GM12878 (cell line): Measurements from ENCODE around the gene C9orf50. TPM values are rescaled to one million over a fixed set of nuclear protein-coding genes. Genes with fewer than 3 reads are reported as not detected.

Experiments used
- ATAC-seq: fragments of 200-7000 bp; cut with Tn5 transposase; 3 replicates; pipeline ENCODE4 v1.9.1; 2020; ENCODE audit warnings: mild to moderate bottlenecking, moderate library complexity
- BruUV-seq: library from RNA; stranded (reverse); fragments of 400-500 nt; replicated peaks from 2 replicates; lab custom pipeline; 2021; lab: Mats Ljungman, UMichigan
- CTCF ChIA-PET: fragments of 300-600 bp; sonication (Branson Sonifier 250); formaldehyde crosslinking; extraction: SDS; loops from one replicate; lab custom pipeline; 2021; ENCODE audit warnings: inconsistent platforms; lab: Yijun Ruan, JAX
- POLR2A ChIA-PET: fragments of 350-600 bp; formaldehyde crosslinking; extraction: SDS; loops from one replicate; lab custom pipeline; 2021; ENCODE audit warnings: inconsistent platforms; lab: Charles Lee
- RAD21 ChIA-PET: fragments of 300-600 bp; sonication (Branson Sonifier 250); formaldehyde crosslinking; loops from one replicate; lab custom pipeline; 2023; ENCODE audit warnings: antibody characterized with exemption; ENCODE audit not compliant: unreplicated experiment; lab: Charles Lee
- SMC1A ChIA-PET: fragments of 300-600 bp; sonication (Branson Sonifier 250); formaldehyde crosslinking; loops from one replicate; lab custom pipeline; 2023; ENCODE audit not compliant: unreplicated experiment, uncharacterized antibody; lab: Charles Lee
- DNase-seq: peaks from one replicate; pipeline ENCODE4 v3.0.0-alpha.2; 2011; ENCODE audit warnings: low read depth, low spot score
- FAIRE-seq: peaks from 3 replicates; lab custom pipeline; 2011; peaks lifted over from hg19 to GRCh38; lab: Jason Lieb, UNC
- H2AFZ ChIP-seq: 2 replicates; pipeline ENCODE4 v1.6.0; 2011; ENCODE audit warnings: low read depth, low read length, control low read depth; ENCODE audit not compliant: control insufficient read depth
- H3K27ac ChIP-seq: 2 replicates; pipeline ENCODE4 v1.5.1; 2011; ENCODE audit warnings: control low read depth; ENCODE audit not compliant: control insufficient read depth, insufficient read depth
- H3K27me3 ChIP-seq, 2 experiments: replicated peaks in 1 of 2; 2 replicates each; pipeline versions ENCODE4 v1.6.0 to v1.6.1; 2011; ENCODE audit warnings: low read length in 1 of 2; ENCODE audit not compliant: control insufficient read depth in 2 of 2, insufficient read depth in 2 of 2
- H3K36me3 ChIP-seq, 2 experiments: 2 replicates each; pipeline ENCODE4 v1.5.1; 2011; ENCODE audit warnings: low read length in 1 of 2; ENCODE audit not compliant: control insufficient read depth in 2 of 2, insufficient read depth in 2 of 2
- H3K4me1 ChIP-seq: 2 replicates; pipeline ENCODE4 v1.6.1; 2011; ENCODE audit warnings: mild to moderate bottlenecking, low read length, moderate library complexity, mixed read lengths; ENCODE audit not compliant: control insufficient read depth, insufficient read depth
- H3K4me2 ChIP-seq: 2 replicates; pipeline ENCODE4 v1.6.0; 2011; ENCODE audit warnings: control low read depth; ENCODE audit not compliant: control insufficient read depth, insufficient read depth
- H3K4me3 ChIP-seq: fragments of 200-600 bp; sonication (generic); 2 replicates; pipeline ENCODE4 v1.5.1; 2016
- H3K79me2 ChIP-seq: 2 replicates; pipeline ENCODE4 v1.6.0; 2011; ENCODE audit warnings: low read length; ENCODE audit not compliant: control insufficient read depth, insufficient read depth
- H3K9ac ChIP-seq: 2 replicates; pipeline ENCODE4 v1.8.0; 2011; ENCODE audit warnings: low read length, control low read depth, mixed read lengths; ENCODE audit not compliant: control insufficient read depth, insufficient read depth
- H3K9me3 ChIP-seq: replicated peaks from 3 replicates; pipeline ENCODE4 v1.5.1; 2011; ENCODE audit warnings: mild to moderate bottlenecking, low read length; ENCODE audit not compliant: control insufficient read depth, insufficient read depth
- H4K20me1 ChIP-seq: 2 replicates; pipeline ENCODE4 v1.6.0; 2011; ENCODE audit not compliant: control insufficient read depth, insufficient read depth
- CEBPB ChIP-seq, 2 experiments: fragments of 150-350 bp in 1 of 2; IDR thresholded peaks; 2 replicates each; pipeline ENCODE4 v1.6.1; 2012 to 2014; ENCODE audit warnings: low read depth in 2 of 2, low read length in 2 of 2, borderline replicate concordance in 1 of 2, inconsistent platforms in 1 of 2
- EGR1 ChIP-seq, 2 experiments: IDR thresholded peaks; 1 replicate in 1 of 2; 2 replicates in 1 of 2; pipeline ENCODE4 v1.6.1; 2011 to 2012; ENCODE audit warnings: low read depth in 2 of 2, low read length in 2 of 2, borderline replicate concordance in 1 of 2, mild to moderate bottlenecking in 1 of 2, moderate library complexity in 1 of 2
- MTA2 ChIP-seq: fragments of 450-650 bp; IDR thresholded peaks from 2 replicates; pipeline ENCODE4 v1.6.1; 2016; ENCODE audit warnings: low read depth, mild to moderate bottlenecking, moderate library complexity
- SMARCA5 ChIP-seq: fragments of 450-650 bp; IDR thresholded peaks from 2 replicates; pipeline ENCODE4 v1.6.1; 2017; ENCODE audit warnings: mild to moderate bottlenecking
- WGBS: methylation state at CpG from one replicate; pipeline ENCODE4 v1.1.6; 2016; ENCODE audit warnings: low lambda C conversion rate; ENCODE audit not compliant: insufficient replicate concordance, insufficient coverage; ENCODE audit errors: missing lambda C conversion rate; 5-methylcytosine and 5-hydroxymethylcytosine counted together
- in situ Hi-C: fragments of 300-500 bp; cut with MboI; formaldehyde crosslinking; loops from 9 replicates; pipeline ENCODE4 v1.14.3; 2018; ENCODE audit warnings: mixed read lengths
- intact Hi-C: fragments of 100-400 bp; cut with micrococcal nuclease; formaldehyde crosslinking; loops from one replicate; pipeline ENCODE4 v1.14.2; 2022; ENCODE audit not compliant: unreplicated experiment
- polyA plus RNA-seq, 11 experiments: library from polyadenylated mRNA; depleted of rRNA in 4 of 11; unstranded in 6 of 11; stranded (reverse) in 5 of 11; fragments of >200 nt; fragmentation: Nextera tagmentation in 4 of 11; fragmentation: Illumina TruSeq in 1 of 11; extraction: Ambion mirVana in 4 of 11; extraction: Trizol in 1 of 11; gene quantifications; 1 replicate in 1 of 11; 2 replicates in 10 of 11; pipeline versions ENCODE4 v1.2.1 to v1.2.3, GENCODE V29; 2011 to 2016; ENCODE audit warnings: inconsistent platforms in 2 of 11, missing spikeins in 2 of 11, low read depth in 1 of 11
- total RNA-seq, 4 experiments: library from RNA; depleted of rRNA in 3 of 4; stranded (reverse); fragments of >200 nt in 3 of 4; fragmentation: Illumina TruSeq in 1 of 4; extraction: Trizol in 1 of 4; gene quantifications; 2 replicates each; pipeline versions ENCODE4 v1.2.1 to v1.2.3, GENCODE V29; 2013 to 2021
- TF ChIP-seq, protein P1 (sequence below): fragments of 450-650 bp; IDR thresholded peaks from 2 replicates; pipeline ENCODE4 v1.6.1; 2017; ENCODE audit warnings: low read depth, mild to moderate bottlenecking, moderate library complexity
- TF ChIP-seq, protein P2 (sequence below): IDR thresholded peaks from 2 replicates; pipeline ENCODE4 v1.6.1; 2011; ENCODE audit warnings: low read depth, low read length, improper control_type of control experiment, borderline replicate concordance
- TF ChIP-seq, protein P3 (sequence below): fragments of 450-650 bp; IDR thresholded peaks from 2 replicates; pipeline ENCODE4 v1.6.1; 2017; ENCODE audit warnings: mild to moderate bottlenecking

C9orf50 gene
- total and polyA plus RNA-seq, 10 of the 15 experiments (the other 5 are each of a cell fraction or from before 2014, with no cell fraction given), result not detected

DNA sequence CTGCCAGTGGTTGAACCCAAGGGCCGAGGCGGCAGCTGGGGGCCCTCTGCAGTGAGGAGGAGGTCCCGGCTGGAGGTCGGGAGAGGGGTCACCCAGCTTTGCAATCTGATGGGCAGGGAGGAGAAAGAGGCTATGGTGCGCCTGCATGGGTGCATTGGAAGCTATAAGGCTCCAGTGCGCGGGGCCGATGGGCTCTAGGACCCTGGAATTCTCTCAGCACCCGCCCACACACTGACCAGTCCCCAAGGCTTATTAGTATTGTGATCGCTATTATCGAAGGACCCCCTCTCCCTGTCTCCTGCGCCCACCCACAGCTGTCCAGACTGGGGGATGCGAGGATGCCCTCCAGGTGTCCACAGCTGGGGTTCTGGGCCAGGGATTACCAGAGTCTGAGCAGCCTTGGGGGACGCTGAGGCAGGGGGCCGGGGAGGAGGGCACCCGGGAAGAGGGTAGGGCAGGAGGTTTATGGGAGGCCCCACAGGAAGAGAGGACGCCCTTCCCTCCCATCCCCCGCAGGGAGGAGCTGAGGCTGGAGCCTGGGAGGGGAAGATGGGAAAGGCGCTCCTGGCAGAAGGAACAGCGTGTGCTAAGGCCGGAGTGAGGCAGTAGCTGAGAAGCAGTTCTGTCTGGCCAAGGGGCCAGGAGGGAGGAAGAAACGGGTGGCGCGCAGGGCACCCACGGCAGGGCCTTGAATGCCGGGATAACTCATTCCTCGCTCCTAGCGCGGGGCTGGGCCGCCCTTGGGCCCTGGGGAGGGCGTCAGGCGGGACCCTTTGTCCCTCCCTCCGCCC lies 24.2 kb downstream of the C9orf50 start:
- H3K4me3 ChIP-seq, result no peak overlapping the region
- TF ChIP-seq, protein P1, sequence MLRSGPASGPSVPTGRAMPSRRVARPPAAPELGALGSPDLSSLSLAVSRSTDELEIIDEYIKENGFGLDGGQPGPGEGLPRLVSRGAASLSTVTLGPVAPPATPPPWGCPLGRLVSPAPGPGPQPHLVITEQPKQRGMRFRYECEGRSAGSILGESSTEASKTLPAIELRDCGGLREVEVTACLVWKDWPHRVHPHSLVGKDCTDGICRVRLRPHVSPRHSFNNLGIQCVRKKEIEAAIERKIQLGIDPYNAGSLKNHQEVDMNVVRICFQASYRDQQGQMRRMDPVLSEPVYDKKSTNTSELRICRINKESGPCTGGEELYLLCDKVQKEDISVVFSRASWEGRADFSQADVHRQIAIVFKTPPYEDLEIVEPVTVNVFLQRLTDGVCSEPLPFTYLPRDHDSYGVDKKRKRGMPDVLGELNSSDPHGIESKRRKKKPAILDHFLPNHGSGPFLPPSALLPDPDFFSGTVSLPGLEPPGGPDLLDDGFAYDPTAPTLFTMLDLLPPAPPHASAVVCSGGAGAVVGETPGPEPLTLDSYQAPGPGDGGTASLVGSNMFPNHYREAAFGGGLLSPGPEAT, result 0 out of 2 replicates have a peak, but pooled peaks have one; percentile 30
- TF ChIP-seq, protein P2, sequence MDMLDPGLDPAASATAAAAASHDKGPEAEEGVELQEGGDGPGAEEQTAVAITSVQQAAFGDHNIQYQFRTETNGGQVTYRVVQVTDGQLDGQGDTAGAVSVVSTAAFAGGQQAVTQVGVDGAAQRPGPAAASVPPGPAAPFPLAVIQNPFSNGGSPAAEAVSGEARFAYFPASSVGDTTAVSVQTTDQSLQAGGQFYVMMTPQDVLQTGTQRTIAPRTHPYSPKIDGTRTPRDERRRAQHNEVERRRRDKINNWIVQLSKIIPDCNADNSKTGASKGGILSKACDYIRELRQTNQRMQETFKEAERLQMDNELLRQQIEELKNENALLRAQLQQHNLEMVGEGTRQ, result no peak
- TF ChIP-seq, protein P3, sequence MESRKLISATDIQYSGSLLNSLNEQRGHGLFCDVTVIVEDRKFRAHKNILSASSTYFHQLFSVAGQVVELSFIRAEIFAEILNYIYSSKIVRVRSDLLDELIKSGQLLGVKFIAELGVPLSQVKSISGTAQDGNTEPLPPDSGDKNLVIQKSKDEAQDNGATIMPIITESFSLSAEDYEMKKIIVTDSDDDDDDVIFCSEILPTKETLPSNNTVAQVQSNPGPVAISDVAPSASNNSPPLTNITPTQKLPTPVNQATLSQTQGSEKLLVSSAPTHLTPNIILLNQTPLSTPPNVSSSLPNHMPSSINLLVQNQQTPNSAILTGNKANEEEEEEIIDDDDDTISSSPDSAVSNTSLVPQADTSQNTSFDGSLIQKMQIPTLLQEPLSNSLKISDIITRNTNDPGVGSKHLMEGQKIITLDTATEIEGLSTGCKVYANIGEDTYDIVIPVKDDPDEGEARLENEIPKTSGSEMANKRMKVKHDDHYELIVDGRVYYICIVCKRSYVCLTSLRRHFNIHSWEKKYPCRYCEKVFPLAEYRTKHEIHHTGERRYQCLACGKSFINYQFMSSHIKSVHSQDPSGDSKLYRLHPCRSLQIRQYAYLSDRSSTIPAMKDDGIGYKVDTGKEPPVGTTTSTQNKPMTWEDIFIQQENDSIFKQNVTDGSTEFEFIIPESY, result peak; percentile 89
- TF ChIP-seq SMARCA5 (0 out of 2 replicates have a peak, but pooled peaks have one; percentile 23), MTA2 (0 out of 2 replicates have a peak, but pooled peaks have one; percentile 14), CEBPB (IDR thresholded peaks at IDR 0.05; ENCODE audit: borderline replicate concordance in 1 of 2, low read depth in 2 of 2, low read length in 2 of 2) (no peak), EGR1 (IDR thresholded peaks at IDR 0.05; ENCODE audit: borderline replicate concordance in 1 of 2, low read depth in 2 of 2, low read length in 2 of 2) (peak in 1 of 2 experiments; percentile 21; a peak in 1 of 3 replicates)
- no peak overlapping the region for H3K27ac ChIP-seq
- H3K79me2 ChIP-seq, result no peaks in the 10 kb centered on the region
- no peaks in the 10 kb centered on the region for H3K36me3 ChIP-seq
- ChIA-PET POLR2A (interaction anchor here (0.8 to 4.2 kb wide), 9 partner anchors 10 to 456 kb away, joined by 3 to 70 read pairs (median 5); partner anchors contain the start of gene IER5L), SMC1A (interaction anchor here (0.7 to 4.1 kb wide), 7 partner anchors 10 to 458 kb away, joined by 3 to 75 read pairs (median 3); no protein-coding TSS in a partner anchor), RAD21 (interaction anchor here (0.6 to 3.4 kb wide), 13 partner anchors 12 to 457 kb away, joined by 3 to 61 read pairs (median 5); partner anchors contain the start of gene IER5L), CTCF (interaction anchor here (0.5 to 3.4 kb wide), 19 partner anchors 9 to 1179 kb away, joined by 3 to 18 read pairs (median 5); partner anchors contain the start of gene NTMT1)
- BruUV-seq, result no TSS peak
- 74% methylated on average over 25 of the region's 33 CpGs for WGBS
- peak overlapping the region; percentile 63; the same call in 1 of the 2 replicates for H3K4me2 ChIP-seq
- peaks cover 20% of the 10 kb centered on the region for H3K4me1 ChIP-seq
- DNase-seq, result no peak
- no peak overlapping the region; the same call in 1 of the 2 replicates for H2AFZ ChIP-seq
- intact Hi-C loops (no loop called here), in situ Hi-C loops (no loop called here)
- peak overlapping the region; percentile 7; the same call in 1 of the 2 replicates for H3K9ac ChIP-seq
- no peaks in the 10 kb centered on the region for H3K27me3 ChIP-seq
- H4K20me1 ChIP-seq, result no peaks in the 10 kb centered on the region
- no peaks in the 10 kb centered on the region for H3K9me3 ChIP-seq
- ATAC-seq, result peak; percentile 62
- FAIRE-seq, result no peak
